ENCODE results near the gene GLS2. TPM values are rescaled to one million over a fixed set of nuclear protein-coding genes. Genes with fewer than 3 reads are reported as not detected.

Gene GLS2
- polyA plus RNA-seq: 1 to 10 TPM in 2 of 4 donors, under 1 TPM in 2; 0.54 to 2.1 (median 0.87) TPM
- long read RNA-seq, donor 1, partial matches to known transcripts: 0 of 1 reads
- long read RNA-seq, donor 1, other reads (novel, unspliced or antisense): 0 of 1 reads
- long read RNA-seq, donor 2: 0 reads
- long read RNA-seq, donor 3: 0 reads
- long read RNA-seq, donor 4: 0 reads
- long read RNA-seq, donor 5: 0 reads
- long read RNA-seq, donor 6: 0 reads
- long read RNA-seq, donor 7: 0 reads
- long read RNA-seq, donor 8: 0 reads
- long read RNA-seq, donor 9: 0 reads
- long read RNA-seq, donor 10: 0 reads

- Histone ChIP-seq H3K4me1 (ENCODE audit: control insufficient read depth in 3 of 3, insufficient read depth in 2 of 3, low read depth in 1 of 3, low read length in 2 of 3) (peaks cover 0 to 14% (median 4%) of the 10 kb centered on the region in 3 donors), H3K9me3 (ENCODE audit: control insufficient read depth in 2 of 2, insufficient read depth in 1 of 2, low read depth in 1 of 2, low read length in 1 of 2) (peaks cover 0 to 4% of the 10 kb centered on the region in 2 donors), H3K27me3 (ENCODE audit: control insufficient read depth in 3 of 3, insufficient read depth in 3 of 3, low read length in 3 of 3) (peaks cover 0 to 23% (median 1%) of the 10 kb centered on the region in 3 donors), H3K36me3 (ENCODE audit: control insufficient read depth in 3 of 3, insufficient read depth in 2 of 3, low read depth in 1 of 3, low read length in 3 of 3) (no peaks in the 10 kb centered on the region), H3K4me3 (ENCODE audit: low read depth in 1 of 3, low read length in 3 of 3) (peak within 1 kb of the TSS; percentile 45 to 58 (median 49)), H3K27ac (ENCODE audit: low read depth in 1 of 3, low read length in 2 of 3) (peak within 1 kb of the TSS in 1 of 3 donors; percentile 11)
- DNase-seq (peak; percentile 87 to 89), FAIRE-seq (no peak)
- 16 to 22% (median 20%) methylated on average over 57 to 59 of the region's 59 CpGs for WGBS, 3 donors
These were observed at the start of gene GLS2 for GRCh38 chr12:56488041-56488955. Gene GLS2, minus strand, starts transcription at chr12:56488161. Its CDS starts 43 bp downstream, at chr12:56488118.

- H3K4me1 ChIP-seq (ENCODE audit: control insufficient read depth in 3 of 3, insufficient read depth in 2 of 3, low read depth in 1 of 3, low read length in 2 of 3): no peaks in the 10 kb centered on the region
- H3K27me3 ChIP-seq (ENCODE audit: control insufficient read depth in 3 of 3, insufficient read depth in 3 of 3, low read length in 3 of 3): no peaks in the 10 kb centered on the region
- H3K9me3 ChIP-seq (ENCODE audit: control insufficient read depth in 2 of 2, insufficient read depth in 1 of 2, low read depth in 1 of 2, low read length in 1 of 2): peaks cover 0 to 2% of the 10 kb centered on the region in 2 donors
- no peak overlapping the region for H3K4me3 ChIP-seq (ENCODE audit: low read depth in 1 of 3, low read length in 3 of 3)
- H3K27ac ChIP-seq (ENCODE audit: low read depth in 1 of 3, low read length in 2 of 3): no peak overlapping the region
- FAIRE-seq (no peak), DNase-seq (no peak)
- peaks cover 0 to 6% (median 0%) of the 10 kb centered on the region in 3 donors for H3K36me3 ChIP-seq (ENCODE audit: control insufficient read depth in 3 of 3, insufficient read depth in 2 of 3, low read depth in 1 of 3, low read length in 3 of 3)
These were observed 49.6 kb upstream of the GLS2 start for GRCh38 chr12:56537546-56537945.

GRCh38 chr12:56530390-56531055 is 42.6 kb upstream of the GLS2 start:
- Histone ChIP-seq H3K27me3 (ENCODE audit: control insufficient read depth in 3 of 3, insufficient read depth in 3 of 3, low read length in 3 of 3) (no peaks in the 10 kb centered on the region), H3K27ac (ENCODE audit: low read depth in 1 of 3, low read length in 2 of 3) (peak overlapping the region in 1 of 3 donors; percentile 28), H3K4me3 (ENCODE audit: low read depth in 1 of 3, low read length in 3 of 3) (no peak overlapping the region), H3K9me3 (ENCODE audit: control insufficient read depth in 2 of 2, insufficient read depth in 1 of 2, low read depth in 1 of 2, low read length in 1 of 2) (no peaks in the 10 kb centered on the region), H3K36me3 (ENCODE audit: control insufficient read depth in 3 of 3, insufficient read depth in 2 of 3, low read depth in 1 of 3, low read length in 3 of 3) (peaks cover 0 to 7% (median 0%) of the 10 kb centered on the region in 3 donors), H3K4me1 (ENCODE audit: control insufficient read depth in 3 of 3, insufficient read depth in 2 of 3, low read depth in 1 of 3, low read length in 2 of 3) (peaks cover 0 to 11% (median 3%) of the 10 kb centered on the region in 3 donors)
- DNase-seq: no peak
- no peak for FAIRE-seq
- 77 to 85% (median 78%) methylated on average over 7 of the region's 7 CpGs for WGBS, 3 donors

DNA sequence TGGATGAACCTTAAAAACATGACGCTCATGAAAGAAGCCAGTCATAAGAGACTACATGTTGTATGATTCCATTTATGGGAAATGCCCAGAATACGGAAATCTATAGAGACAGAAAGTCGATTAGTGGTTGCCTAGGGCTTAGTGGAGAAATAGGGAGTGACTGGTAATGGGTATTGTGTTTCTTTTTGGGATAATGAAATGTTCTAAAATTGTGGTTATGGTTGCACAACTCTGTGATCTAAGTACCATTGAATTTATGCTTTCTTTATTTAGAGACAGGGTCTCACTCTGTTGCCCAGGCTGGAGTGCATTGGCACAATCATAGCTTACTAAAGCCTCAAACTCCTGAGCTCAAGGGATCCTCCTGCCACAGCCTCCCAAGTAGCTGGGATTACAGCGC is 41.7 kb upstream of the GLS2 start:
- no peak for FAIRE-seq
- H3K27me3 ChIP-seq (ENCODE audit: control insufficient read depth in 3 of 3, insufficient read depth in 3 of 3, low read length in 3 of 3): no peaks in the 10 kb centered on the region
- H3K27ac ChIP-seq (ENCODE audit: low read depth in 1 of 3, low read length in 2 of 3): peak overlapping the region in 1 of 3 donors; percentile 24
- H3K36me3 ChIP-seq (ENCODE audit: control insufficient read depth in 3 of 3, insufficient read depth in 2 of 3, low read depth in 1 of 3, low read length in 3 of 3): peaks cover 0 to 12% (median 0%) of the 10 kb centered on the region in 3 donors
- H3K4me3 ChIP-seq (ENCODE audit: low read depth in 1 of 3, low read length in 3 of 3): no peak overlapping the region
- 86 to 96% (median 91%) methylated on average over 4 of the region's 4 CpGs for whole genome bisulfite sequencing, 3 donors
- H3K4me1 ChIP-seq (ENCODE audit: control insufficient read depth in 3 of 3, insufficient read depth in 2 of 3, low read depth in 1 of 3, low read length in 2 of 3): peaks cover 0 to 11% (median 3%) of the 10 kb centered on the region in 3 donors
- DNase-seq: no peak
- no peaks in the 10 kb centered on the region for H3K9me3 ChIP-seq (ENCODE audit: control insufficient read depth in 2 of 2, insufficient read depth in 1 of 2, low read depth in 1 of 2, low read length in 1 of 2)

DNA sequence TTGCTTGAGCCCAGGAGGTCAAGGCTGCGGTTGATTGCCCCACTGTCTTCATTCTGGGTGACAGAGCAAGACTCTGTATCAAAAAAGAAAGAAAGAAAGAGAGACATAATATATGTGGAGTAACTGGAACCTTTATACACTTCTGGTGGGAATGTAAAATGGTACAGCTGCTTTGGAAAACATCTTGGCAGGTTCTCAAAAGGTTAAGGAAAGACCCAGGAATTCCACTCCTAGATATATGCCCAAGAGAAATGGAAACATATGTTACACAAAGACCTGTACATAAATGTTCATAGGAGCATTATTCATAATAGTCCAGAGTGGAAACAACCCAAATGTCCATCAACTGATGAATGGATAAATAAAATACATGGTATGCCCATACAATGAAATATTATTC is 40.9 kb upstream of the GLS2 start:
- Histone ChIP-seq H3K36me3 (ENCODE audit: control insufficient read depth in 3 of 3, insufficient read depth in 2 of 3, low read depth in 1 of 3, low read length in 3 of 3) (peaks cover 0 to 12% (median 0%) of the 10 kb centered on the region in 3 donors), H3K4me3 (ENCODE audit: low read depth in 1 of 3, low read length in 3 of 3) (no peak overlapping the region), H3K9me3 (ENCODE audit: control insufficient read depth in 2 of 2, insufficient read depth in 1 of 2, low read depth in 1 of 2, low read length in 1 of 2) (no peaks in the 10 kb centered on the region), H3K27me3 (ENCODE audit: control insufficient read depth in 3 of 3, insufficient read depth in 3 of 3, low read length in 3 of 3) (no peaks in the 10 kb centered on the region), H3K27ac (ENCODE audit: low read depth in 1 of 3, low read length in 2 of 3) (no peak overlapping the region), H3K4me1 (ENCODE audit: control insufficient read depth in 3 of 3, insufficient read depth in 2 of 3, low read depth in 1 of 3, low read length in 2 of 3) (peaks cover 0 to 11% (median 3%) of the 10 kb centered on the region in 3 donors)
- DNase-seq (no peak), FAIRE-seq (no peak)
- 95 to 96% (median 95%) methylated on average over 1 of the region's 1 CpG for WGBS, 3 donors

GRCh38 chr12:56522411-56523193 is 34.6 kb upstream of the GLS2 start:
- peak in 1 of 2 donors; percentile 68 for DNase-seq
- Histone ChIP-seq H3K4me3 (ENCODE audit: low read depth in 1 of 3, low read length in 3 of 3) (peak overlapping the region; percentile 45 to 77 (median 54)), H3K27ac (ENCODE audit: low read depth in 1 of 3, low read length in 2 of 3) (peak overlapping the region; percentile 54 to 97 (median 92)), H3K36me3 (ENCODE audit: control insufficient read depth in 3 of 3, insufficient read depth in 2 of 3, low read depth in 1 of 3, low read length in 3 of 3) (peaks cover 0 to 5% (median 0%) of the 10 kb centered on the region in 3 donors), H3K9me3 (ENCODE audit: control insufficient read depth in 2 of 2, insufficient read depth in 1 of 2, low read depth in 1 of 2, low read length in 1 of 2) (no peaks in the 10 kb centered on the region), H3K27me3 (ENCODE audit: control insufficient read depth in 3 of 3, insufficient read depth in 3 of 3, low read length in 3 of 3) (no peaks in the 10 kb centered on the region), H3K4me1 (ENCODE audit: control insufficient read depth in 3 of 3, insufficient read depth in 2 of 3, low read depth in 1 of 3, low read length in 2 of 3) (peaks cover 0 to 5% (median 3%) of the 10 kb centered on the region in 3 donors)
- no peak for FAIRE-seq
- 12 to 32% (median 26%) methylated on average over 4 of the region's 4 CpGs for WGBS, 3 donors

GRCh38 chr12:56521590-56522371 is 33.8 kb upstream of the GLS2 start, which contains the start of gene RBMS2:
Gene RBMS2, plus strand, starts transcription at chr12:56521820. Its CDS starts 204 bp downstream, at chr12:56522024.
- Histone ChIP-seq H3K27me3 (ENCODE audit: control insufficient read depth in 3 of 3, insufficient read depth in 3 of 3, low read length in 3 of 3) (no peaks in the 10 kb centered on the region), H3K9me3 (ENCODE audit: control insufficient read depth in 2 of 2, insufficient read depth in 1 of 2, low read depth in 1 of 2, low read length in 1 of 2) (no peaks in the 10 kb centered on the region), H3K36me3 (ENCODE audit: control insufficient read depth in 3 of 3, insufficient read depth in 2 of 3, low read depth in 1 of 3, low read length in 3 of 3) (peaks cover 0 to 5% (median 0%) of the 10 kb centered on the region in 3 donors), H3K4me3 (ENCODE audit: low read depth in 1 of 3, low read length in 3 of 3) (peak within 1 kb of the TSS; percentile 45 to 77 (median 54)), H3K4me1 (ENCODE audit: control insufficient read depth in 3 of 3, insufficient read depth in 2 of 3, low read depth in 1 of 3, low read length in 2 of 3) (peaks cover 0 to 3% (median 0%) of the 10 kb centered on the region in 3 donors), H3K27ac (ENCODE audit: low read depth in 1 of 3, low read length in 2 of 3) (peak within 1 kb of the TSS; percentile 54 to 97 (median 92))
- FAIRE-seq (no peak), DNase-seq (peak; percentile 75 to 87)
- WGBS, 3 donors: 0 to 3% (median 2%) methylated on average over 14 to 15 of the region's 15 CpGs

Measured in small intestine (tissue), 16 donors.